ENCODE measurements around the gene DUSP15.
"Not testable (repeated sequence)": the region's sequence is repeated elsewhere in the genome, so short reads cannot be mapped to it uniquely, and the experiment has no call there.

DUSP15 gene

DNA sequence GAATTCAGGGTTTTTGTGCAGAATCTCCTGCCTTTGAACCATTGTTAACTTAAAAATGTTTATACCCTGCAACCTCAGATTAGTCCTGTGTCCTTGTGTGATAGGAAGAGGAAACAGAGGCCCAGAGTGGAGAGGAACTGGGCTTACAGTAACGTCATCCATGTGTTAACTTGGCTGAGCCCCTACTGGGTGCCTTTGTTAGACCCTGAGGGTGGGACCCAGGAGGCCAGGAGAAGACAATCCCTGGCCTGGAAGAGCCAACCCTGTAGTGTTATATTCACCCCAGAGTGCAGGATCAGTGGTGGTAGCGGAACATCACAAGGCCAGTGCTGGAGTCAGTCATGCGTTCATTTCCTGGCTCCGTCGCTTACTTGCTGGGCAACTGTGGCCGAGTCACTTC, 40.6 kb downstream of the DUSP15 start:
- no peak for DNase-seq (ENCODE audit: extremely low read depth, insufficient read length)
- Histone ChIP-seq H3K4me3 (replicated peaks; ENCODE audit: low read depth, low read length) (no peak overlapping the region), H3K27me3 (replicated peaks; ENCODE audit: control insufficient read depth, insufficient read depth, low read length) (no peaks in the 10 kb centered on the region), H3K36me3 (ENCODE audit: control insufficient read depth, insufficient read depth, low read length) (no peaks in the 10 kb centered on the region)
- no peak for TF ChIP-seq CTCF (IDR thresholded peaks at IDR 0.05; ENCODE audit: insufficient read depth, low read length, poor library complexity, severe bottlenecking)

- not testable (repeated sequence) for H3K36me3 ChIP-seq (ENCODE audit: control insufficient read depth, insufficient read depth, low read length); DNase-seq (ENCODE audit: extremely low read depth, insufficient read length); H3K27me3 ChIP-seq (replicated peaks; ENCODE audit: control insufficient read depth, insufficient read depth, low read length); H3K4me3 ChIP-seq (replicated peaks; ENCODE audit: low read depth, low read length)
These were observed 42.3 kb downstream of the DUSP15 start for GRCh38 chr20:31828016-31828415.

DNA sequence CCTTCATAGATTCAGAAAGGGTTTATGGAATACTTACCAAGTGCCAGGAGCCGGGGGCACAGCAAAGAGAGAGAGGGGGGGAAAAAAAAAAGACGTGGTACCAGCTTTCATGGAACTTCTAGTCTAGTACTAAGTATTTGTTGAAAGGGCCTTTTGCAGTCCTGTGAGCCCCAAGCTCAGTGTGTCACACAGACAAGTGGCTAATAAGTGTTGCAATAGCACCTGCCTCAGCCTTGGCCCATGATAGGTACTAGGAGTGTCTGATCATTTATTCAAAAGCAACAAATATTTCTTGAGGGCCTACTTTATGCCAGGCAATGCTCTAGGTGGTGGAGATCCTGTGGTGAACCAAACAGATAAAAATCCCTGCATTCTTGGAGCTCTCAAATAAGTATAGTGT, 43.3 kb downstream of the DUSP15 start:
- TF ChIP-seq CTCF (IDR thresholded peaks at IDR 0.05; ENCODE audit: insufficient read depth, low read length, poor library complexity, severe bottlenecking) = no peak
- Histone ChIP-seq H3K4me3 (replicated peaks; ENCODE audit: low read depth, low read length) (no peak overlapping the region), H3K27me3 (replicated peaks; ENCODE audit: control insufficient read depth, insufficient read depth, low read length) (no peaks in the 10 kb centered on the region), H3K36me3 (ENCODE audit: control insufficient read depth, insufficient read depth, low read length) (no peaks in the 10 kb centered on the region)
- no peak for DNase-seq (ENCODE audit: extremely low read depth, insufficient read length)

DNA sequence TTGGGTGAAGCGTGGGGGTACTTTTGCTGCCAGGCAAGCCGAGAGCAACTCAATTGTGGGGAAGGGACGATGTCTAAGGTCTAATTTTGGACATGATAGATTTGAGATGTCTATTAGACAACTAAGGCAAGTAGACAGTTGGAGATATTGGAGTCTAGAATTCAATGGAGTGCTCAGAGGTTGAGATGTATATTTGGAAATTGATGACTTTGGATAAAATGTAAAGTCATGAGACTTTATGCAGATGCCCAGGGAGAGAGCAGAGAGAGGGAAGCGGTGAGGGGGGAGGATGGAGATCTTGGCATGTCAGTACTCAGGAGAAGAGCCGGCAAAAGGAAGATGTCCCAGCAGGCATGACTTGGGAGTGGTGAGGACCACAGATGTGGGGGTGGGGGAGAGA, 44.3 kb downstream of the DUSP15 start:
- no peak for DNase-seq (ENCODE audit: extremely low read depth, insufficient read length)
- Histone ChIP-seq H3K4me3 (replicated peaks; ENCODE audit: low read depth, low read length) (no peak overlapping the region), H3K27me3 (replicated peaks; ENCODE audit: control insufficient read depth, insufficient read depth, low read length) (no peaks in the 10 kb centered on the region), H3K36me3 (ENCODE audit: control insufficient read depth, insufficient read depth, low read length) (no peaks in the 10 kb centered on the region)
- no peak for TF ChIP-seq CTCF (IDR thresholded peaks at IDR 0.05; ENCODE audit: insufficient read depth, low read length, poor library complexity, severe bottlenecking)

DNA sequence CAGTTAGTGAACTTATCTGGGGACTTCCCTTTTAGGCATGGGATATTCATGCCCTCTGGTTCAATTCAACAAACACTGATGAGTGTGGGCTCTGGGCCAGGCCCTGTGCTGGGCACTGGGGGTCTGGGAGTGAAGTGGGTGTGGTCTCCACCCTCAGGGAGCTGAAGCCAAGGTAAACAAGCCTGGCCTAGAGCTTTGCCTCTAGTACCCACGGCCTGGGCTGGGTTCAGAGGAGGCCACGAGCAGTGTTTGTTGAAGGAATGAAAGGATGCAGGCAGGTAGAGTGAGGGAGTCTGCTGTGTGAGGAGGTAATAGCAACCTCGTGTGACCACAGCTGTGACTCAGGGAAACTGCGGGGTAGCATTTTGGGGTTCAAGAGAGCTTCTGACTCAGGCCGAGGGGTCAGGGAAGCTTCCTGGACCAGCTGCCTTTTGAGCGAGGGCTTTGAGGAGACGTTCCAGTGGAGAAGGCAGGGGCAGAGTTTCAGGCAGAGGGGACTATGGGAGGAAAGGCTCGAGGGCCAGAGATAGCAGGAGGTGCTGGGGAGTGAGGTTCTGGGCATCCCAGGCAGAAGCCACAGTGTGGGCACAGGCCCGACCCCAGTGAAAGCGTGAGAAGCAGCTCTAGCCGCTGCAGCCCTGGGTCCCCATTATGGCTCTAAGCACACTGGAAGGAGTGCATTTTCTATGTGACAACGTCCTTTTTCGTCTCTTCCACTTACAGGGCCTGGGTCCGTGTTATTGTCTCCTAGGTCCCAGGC, 45.6 kb downstream of the DUSP15 start:
- no peak for DNase-seq (ENCODE audit: extremely low read depth, insufficient read length)
- no peak overlapping the region for H3K4me3 ChIP-seq (replicated peaks; ENCODE audit: low read depth, low read length)
- H3K36me3 ChIP-seq (ENCODE audit: control insufficient read depth, insufficient read depth, low read length) = no peaks in the 10 kb centered on the region
- no peaks in the 10 kb centered on the region for H3K27me3 ChIP-seq (replicated peaks; ENCODE audit: control insufficient read depth, insufficient read depth, low read length)
- TF ChIP-seq CTCF (IDR thresholded peaks at IDR 0.05; ENCODE audit: insufficient read depth, low read length, poor library complexity, severe bottlenecking) = no peak

DNA sequence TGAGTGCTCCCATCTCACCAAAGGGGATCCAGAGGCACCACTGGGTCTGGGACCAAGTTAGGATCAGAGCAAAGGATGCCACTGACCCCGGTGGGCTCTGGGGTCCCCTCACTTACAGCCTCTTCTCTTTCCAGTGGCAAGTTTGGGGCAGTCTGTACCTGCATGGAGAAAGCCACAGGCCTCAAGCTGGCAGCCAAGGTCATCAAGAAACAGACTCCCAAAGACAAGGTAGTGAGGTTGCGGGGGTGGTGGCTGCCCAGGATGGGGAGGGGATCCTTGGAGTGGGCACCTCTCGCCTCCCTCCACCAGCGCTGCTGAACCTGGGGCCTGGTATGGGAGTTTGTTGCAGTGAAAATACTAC, 46.2 kb downstream of the DUSP15 start:
- H3K4me3 ChIP-seq (replicated peaks; ENCODE audit: low read depth, low read length) = no peak overlapping the region
- H3K36me3 ChIP-seq (ENCODE audit: control insufficient read depth, insufficient read depth, low read length) = no peaks in the 10 kb centered on the region
- H3K27me3 ChIP-seq (replicated peaks; ENCODE audit: control insufficient read depth, insufficient read depth, low read length) = no peaks in the 10 kb centered on the region
- no peak for DNase-seq (ENCODE audit: extremely low read depth, insufficient read length)
- no peak for TF ChIP-seq CTCF (IDR thresholded peaks at IDR 0.05; ENCODE audit: insufficient read depth, low read length, poor library complexity, severe bottlenecking)

All from GM06990 (cell line).